HG02763 (cell line): Measurements from ENCODE around the gene ADAM15.

Source experiments
- ATAC-seq: cut with Tn5 transposase; IDR thresholded peaks from one replicate; pipeline ENCODE4 v1.9.1; 2021; ENCODE audit warnings: mild to moderate bottlenecking, moderate library complexity; ENCODE audit not compliant: unreplicated experiment

Gene ADAM15

GRCh38 chr1:155070158-155070621 is 19.1 kb downstream of the ADAM15 start:
- ATAC-seq = no peak

GRCh38 chr1:155070721-155071569 is 19.8 kb downstream of the ADAM15 start:
- no peak for ATAC-seq

DNA sequence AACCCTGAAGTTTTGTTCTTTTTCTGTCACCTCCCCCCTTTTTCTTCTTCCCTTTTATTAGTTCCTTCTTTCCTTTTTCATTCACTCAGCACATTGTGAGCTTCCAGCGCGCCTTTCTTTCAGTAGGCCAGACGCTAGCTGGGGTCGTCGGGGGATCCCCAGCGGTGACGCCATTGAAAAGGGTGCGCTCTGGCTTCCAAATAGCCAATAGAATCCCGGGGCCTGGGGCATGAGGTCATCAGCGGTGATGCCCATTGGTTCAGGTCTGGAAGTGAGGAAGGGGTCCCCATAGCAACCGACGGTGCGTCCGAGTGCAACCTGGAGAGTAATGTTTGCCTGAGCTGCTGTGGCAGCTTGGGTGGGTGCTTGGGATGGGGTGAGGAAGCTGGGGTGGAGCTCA is 20.6 kb downstream of the ADAM15 start:
- no peak for ATAC-seq

- ATAC-seq = no peak
Measured at GRCh38 chr1:155072531-155073289, 21.6 kb downstream of the ADAM15 start.

DNA sequence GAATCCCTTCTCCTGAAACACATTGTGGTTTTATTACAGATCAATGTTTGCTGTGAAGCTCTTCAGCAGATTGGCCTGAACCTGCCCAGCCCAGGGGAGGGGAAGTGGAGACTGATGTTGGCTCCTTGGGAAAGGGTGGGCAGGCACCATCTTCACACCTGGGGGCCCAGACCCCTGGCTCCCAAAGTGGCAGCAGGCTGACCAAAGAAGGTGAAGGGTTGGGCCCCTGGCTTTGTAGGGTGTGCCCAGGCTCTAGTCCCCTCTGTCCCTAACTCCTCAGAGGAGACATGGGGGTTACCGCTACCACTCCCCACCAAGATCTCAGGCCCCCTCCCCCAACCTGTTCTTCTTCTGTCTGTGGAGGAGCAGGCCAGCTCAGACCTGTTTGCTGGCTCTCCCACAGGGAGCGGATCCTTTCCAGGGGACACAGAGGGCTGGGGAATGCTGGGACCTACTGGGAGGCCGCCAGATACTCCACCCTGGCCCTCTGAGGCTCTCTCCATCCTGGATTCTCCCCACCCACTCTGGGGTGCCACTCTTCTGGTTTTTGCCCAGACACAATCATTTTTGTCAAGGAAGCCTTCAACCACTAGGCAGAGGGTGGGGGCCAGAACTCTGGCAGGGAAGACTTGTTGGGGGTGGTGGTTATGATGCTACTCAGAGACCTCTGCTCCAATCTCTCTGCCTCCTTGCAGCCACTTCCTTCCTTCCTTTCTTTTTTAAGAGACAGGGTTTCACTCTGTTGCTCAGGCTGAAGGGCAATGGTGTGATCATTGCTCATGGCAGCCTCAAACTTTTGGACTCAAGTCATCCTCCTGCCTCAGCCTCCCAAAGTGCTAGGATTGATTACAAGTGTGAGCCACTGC is 22.5 kb downstream of the ADAM15 start:
- ATAC-seq = no peak

GRCh38 chr1:155075535-155075934 is 24.4 kb downstream of the ADAM15 start:
- no peak for ATAC-seq

DNA sequence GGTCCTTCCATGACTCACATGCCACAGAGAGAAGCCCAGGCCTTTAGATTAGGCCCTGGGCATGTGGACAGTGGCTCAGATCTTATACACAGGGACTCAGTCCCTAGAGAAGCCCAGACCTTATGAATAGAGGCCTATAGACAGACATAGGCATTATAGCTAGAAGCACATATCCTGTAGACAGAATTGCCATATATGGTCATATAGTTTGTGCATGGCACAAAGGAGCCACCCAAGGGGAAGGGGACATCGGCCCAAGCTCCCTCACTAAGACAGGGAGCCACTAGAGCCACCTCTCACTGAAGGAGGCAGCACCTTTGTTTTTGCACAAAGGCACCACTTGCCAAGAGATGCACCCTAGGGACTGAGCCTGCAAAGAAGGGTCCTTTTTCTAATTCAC is 25.3 kb downstream of the ADAM15 start:
- ATAC-seq = no peak

GRCh38 chr1:155077346-155077745 is 26.2 kb downstream of the ADAM15 start:
- no peak for ATAC-seq

DNA sequence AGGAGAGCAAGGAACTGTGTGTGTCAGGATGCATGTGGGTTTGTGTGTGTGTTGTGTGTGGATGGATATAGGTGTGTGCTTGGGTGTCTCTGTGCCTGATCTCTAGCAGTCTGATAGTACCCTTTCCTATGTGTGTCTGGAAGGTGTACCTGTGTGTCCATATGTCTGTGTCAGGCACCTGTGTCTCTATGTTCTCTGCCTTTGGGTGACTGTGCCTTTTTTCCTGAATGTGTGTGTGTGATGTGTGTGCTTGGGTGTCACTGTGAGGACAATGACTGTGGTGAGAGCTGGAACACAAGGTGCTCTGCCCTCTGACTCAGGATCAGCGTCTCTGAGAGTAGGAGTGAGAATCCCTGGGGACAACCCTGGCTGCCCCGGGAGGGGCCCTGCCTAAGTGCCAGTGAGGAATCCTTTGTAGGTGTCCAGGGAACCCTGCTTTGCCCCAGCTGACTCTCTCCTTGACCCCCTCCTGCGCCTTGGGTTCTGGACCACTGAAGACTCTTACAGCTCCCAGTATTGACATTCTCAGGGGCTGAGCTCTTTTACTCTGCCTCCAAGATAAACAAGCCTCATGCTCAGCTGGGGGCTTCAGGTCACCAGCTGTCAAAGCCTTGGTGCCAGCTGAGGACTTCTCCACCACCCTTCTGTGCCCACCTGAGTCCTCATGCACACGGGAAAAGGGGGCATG is 26.8 kb downstream of the ADAM15 start:
- no peak for ATAC-seq

DNA sequence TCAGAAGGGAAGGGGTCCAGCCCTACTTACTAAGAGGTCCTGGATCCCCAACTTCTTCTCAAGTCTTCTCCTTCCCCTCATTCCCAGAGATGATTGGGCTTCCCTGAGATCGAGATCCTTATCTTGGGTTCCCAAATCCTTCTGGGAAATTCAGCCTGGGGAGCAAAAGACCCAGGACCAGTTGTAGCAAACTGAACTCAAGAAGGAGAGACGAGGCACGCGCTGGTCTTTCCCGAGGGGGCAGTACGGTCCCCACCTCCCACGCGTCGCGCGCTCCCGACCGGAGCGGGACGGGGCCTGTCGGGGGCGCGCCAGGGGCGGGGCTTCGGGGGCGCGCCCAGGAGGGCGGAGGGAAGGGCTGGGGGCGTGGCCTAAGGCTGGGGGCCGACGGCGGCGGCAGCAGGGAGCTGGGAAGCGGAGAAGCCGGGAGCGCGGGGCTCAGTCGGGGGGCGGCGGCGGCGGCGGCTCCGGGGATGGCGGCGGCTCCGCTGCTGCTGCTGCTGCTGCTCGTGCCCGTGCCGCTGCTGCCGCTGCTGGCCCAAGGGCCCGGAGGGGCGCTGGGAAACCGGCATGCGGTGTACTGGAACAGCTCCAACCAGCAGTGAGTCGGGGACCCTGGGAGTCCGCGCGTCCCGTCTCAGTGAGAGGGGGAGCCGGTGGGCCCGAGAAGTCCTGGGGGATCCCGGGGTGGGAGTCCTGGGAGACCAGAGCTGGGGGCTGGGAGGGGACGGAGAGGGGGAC is 27.5 kb downstream of the ADAM15 start, which contains the start of gene EFNA3:
TSS of gene EFNA3 (plus strand) at position 369 of the 741 bp plus-strand sequence. CDS start at position 474, 105 bp downstream.
- ATAC-seq = no peak

DNA sequence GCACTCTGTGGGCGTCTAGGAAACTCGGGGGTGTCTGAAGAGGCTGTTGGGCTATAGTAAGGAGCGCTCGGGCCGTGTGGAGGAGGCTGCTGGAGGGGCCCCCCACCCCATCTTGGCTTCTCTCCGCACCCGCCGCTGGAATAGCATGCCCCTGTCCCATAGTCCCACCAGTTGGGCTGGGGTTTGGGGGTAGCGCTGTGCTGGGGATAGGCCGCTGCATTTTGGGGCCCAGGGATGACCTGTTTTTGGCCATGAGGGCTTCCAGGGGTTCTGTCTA is 28.0 kb downstream of the ADAM15 start:
- ATAC-seq = no peak

DNA sequence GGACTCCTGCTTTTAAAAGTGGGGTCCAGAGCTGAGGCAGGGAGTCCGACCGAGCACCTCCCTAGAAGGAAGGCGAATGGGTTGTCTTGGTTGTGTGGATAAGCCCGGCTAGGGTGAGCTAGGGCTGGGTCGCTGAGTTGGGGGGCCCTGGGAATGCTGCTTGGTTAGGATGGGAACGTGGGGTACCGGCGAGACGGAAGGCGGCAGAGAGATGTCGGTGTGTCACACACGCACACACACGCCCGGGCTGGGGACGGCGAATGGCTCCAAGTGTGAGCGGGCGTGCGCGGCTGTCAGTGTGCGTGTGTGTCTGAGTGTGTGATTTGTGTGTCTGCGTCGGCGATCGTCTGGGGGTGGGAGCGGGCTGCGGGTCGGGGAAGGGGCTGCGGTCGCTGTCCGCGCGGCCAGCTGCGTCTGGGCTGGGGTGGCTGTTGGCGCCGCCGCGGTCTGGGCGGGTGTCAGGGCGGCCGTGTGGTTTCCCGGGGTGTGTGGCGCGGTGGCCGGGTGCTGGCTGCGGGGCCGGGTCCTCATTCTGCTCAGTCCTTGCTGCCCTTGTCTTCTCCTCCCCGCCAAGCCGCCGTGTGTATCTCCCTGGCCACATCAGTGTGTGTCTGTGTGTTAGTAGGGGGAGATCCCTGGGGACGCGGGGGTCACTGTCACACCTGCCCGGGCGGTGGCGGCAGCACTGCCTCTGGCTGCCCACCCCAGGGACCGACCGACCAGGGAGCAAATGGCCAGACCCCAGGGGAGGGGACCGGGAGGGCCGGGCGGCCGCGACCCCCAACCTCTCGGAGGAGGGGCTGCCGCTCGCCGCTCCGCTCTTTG is 28.6 kb downstream of the ADAM15 start:
- ATAC-seq = no peak

GRCh38 chr1:155080312-155081228 is 29.5 kb downstream of the ADAM15 start:
- no peak for ATAC-seq

DNA sequence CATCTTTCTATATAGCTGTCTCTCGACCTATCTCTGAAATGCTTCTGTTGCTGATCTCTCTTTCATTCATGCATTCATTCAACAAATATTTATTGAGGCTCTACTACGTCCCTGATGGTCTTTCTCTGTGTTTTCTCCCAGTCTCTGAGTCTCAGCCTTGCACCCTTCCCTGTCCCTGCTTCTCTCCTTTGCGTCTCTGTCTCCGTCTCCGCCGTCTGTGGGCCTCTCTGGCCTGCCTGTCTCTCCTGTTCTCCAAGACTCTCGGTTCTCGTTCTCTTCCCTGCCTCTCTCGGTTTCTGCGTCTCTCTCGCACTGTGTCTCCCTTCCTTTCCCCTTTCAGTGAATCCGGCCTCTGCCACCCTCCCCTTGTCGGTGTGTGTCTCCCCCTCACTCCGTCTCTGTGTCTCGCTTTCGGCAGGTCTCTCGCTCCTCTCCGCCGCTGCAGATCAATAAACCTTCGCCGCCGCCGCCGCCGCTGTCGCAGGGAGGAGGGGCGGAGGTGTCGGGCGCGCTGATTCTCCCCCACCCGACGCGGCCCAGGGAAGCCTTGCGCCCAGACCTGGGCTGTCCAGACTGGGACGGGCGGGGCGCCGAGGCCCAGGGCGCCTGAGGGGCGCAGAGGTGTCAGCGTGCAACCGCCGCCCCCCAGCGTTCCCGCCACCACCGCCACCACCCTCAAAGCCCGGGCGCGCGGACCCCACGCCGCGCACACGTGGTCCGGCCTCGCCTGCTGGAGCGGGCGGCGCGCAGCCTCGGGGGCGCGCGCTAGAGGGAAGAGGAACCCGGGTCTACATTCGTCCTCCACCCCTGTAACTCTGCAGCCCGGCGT is 30.6 kb downstream of the ADAM15 start:
- ATAC-seq = no peak

DNA sequence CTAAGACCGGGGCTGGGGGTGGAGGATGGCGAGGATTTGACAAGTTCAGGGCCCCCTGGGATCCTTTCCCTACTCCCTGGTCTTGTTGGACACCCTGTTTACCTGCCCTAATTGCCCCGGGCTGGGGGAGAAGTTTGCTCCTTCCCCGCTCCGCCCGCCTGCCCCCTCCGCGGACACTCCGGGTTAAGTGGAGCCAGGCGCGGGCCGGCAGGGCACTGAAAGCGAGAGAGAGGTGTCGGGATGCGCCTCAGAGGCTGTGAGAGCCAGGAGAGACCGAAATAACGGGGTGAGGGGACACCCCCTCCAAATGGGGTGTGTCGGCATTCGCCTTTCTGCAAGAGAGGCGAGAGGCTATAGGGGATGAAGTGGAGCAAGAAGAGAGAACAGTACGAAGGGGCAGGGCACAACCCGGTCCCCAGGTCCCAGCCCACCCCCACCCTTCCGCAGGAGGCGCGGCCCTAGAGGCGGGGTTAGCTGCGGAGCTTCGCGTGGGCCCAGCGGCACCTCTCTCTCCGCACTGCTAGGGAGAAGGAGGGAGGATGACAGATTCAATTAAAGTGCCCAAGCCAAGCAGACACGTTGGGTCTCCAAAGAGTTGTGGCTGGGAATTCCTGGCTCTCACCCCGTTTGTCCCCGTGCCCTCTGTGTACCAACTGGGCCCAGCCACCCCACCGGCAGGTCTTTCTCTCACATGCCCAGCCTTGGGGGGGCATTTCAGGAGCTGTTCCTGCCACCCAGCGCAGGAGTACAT is 31.4 kb downstream of the ADAM15 start:
- ATAC-seq = no peak

DNA sequence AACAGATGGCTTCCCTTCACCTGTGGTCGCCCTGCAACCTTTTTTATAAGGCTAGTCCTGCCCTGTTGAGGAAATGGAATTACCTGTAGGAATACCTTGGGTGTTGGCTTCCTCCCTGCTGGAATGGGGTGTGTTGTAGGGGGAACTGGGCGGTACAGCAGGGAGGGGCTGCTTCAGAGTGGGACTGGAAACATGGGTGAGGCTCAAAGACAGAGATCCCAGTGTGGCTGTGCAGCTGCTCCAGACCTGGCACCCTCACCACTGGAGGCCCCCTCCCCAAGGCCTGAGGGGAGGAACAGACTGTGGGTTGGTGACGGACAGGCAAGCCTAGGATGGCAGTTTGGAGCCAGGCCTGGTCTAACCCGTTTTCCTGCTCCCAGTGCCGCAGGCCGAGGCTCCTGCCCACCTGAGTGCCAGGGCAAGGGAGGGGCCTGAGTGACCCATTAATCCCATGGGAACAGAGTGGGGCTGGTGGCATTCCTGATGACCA is 32.0 kb downstream of the ADAM15 start:
- ATAC-seq = no peak
